ENCODE measurements around the gene KRIT1. TPM values are rescaled to one million over a fixed set of nuclear protein-coding genes. Genes with fewer than 3 reads are reported as not detected.

Gene KRIT1
- total RNA-seq, 2 experiments from 2014 or later: 28.6 to 30.2 TPM

DNA sequence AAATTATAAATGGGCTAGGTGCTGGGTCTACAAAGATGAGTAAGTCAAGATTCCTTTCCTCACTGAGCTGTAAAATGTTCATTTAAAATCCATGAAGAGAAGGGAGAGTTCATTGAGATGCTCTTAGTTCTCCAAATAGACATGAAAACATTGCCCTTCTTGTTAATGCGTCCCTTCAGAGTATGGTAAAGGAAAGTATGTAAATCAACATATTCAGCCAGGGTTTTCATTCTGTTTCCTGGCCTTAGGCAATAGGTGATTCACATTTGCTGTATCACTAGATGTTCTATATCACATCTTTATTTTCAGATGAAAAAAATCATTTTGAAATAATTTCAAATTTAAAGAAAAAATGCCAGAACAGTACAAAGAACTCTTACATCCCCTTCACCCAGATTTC is 5.5 kb upstream of the KRIT1 start:
- TF ChIP-seq, protein P1, sequence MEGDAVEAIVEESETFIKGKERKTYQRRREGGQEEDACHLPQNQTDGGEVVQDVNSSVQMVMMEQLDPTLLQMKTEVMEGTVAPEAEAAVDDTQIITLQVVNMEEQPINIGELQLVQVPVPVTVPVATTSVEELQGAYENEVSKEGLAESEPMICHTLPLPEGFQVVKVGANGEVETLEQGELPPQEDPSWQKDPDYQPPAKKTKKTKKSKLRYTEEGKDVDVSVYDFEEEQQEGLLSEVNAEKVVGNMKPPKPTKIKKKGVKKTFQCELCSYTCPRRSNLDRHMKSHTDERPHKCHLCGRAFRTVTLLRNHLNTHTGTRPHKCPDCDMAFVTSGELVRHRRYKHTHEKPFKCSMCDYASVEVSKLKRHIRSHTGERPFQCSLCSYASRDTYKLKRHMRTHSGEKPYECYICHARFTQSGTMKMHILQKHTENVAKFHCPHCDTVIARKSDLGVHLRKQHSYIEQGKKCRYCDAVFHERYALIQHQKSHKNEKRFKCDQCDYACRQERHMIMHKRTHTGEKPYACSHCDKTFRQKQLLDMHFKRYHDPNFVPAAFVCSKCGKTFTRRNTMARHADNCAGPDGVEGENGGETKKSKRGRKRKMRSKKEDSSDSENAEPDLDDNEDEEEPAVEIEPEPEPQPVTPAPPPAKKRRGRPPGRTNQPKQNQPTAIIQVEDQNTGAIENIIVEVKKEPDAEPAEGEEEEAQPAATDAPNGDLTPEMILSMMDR (IDR thresholded peaks at IDR 0.05): no peak

DNA sequence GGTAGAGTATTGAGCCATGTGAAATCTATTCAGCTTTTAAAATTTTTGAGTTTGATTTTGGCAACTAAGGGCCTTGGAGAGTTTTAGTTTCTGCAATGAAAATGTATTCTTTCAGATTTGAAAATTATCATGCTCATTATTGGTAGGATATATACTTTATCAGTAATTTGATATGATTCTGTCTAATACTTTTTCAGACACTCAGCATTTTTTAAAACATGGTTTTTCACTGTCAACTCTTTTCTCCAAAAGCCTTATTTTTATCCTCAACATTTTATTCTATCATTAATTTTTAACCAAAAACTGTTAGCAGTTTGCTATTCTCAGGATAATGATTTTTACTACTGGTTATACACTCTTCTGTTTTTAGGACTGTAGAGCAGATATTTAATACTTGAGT is 4.9 kb upstream of the KRIT1 start:
- Mint-ChIP-seq H3K4me1 (ENCODE audit: low read depth) (peaks cover 33% of the 10 kb centered on the region), H3K27me3 (no peaks in the 10 kb centered on the region), H3K27ac (no peak overlapping the region), H3K36me3 (ENCODE audit: low read depth) (peaks cover 15% of the 10 kb centered on the region), H3K9me3 (peaks cover 3% of the 10 kb centered on the region), H3K4me3 (no peak overlapping the region)
- DNase-seq (no peak), ATAC-seq (no peak)
- ChIA-PET POLR2A (no interaction called here), CTCF (interaction anchor here (0.8 kb wide), 1 partner anchor 21 kb away, joined by 3 read pairs; no protein-coding TSS in a partner anchor)
- intact Hi-C loops (cut with micrococcal nuclease): no loop called here
- TF ChIP-seq, protein P1 (IDR thresholded peaks at IDR 0.05): no peak

More for the DNA sequence above, 5.5 kb upstream of the KRIT1 start:
- no peaks in the 10 kb centered on the region for H3K27me3 Mint-ChIP-seq
- ChIA-PET POLR2A (no interaction called here), CTCF (no interaction called here)
- peaks cover 34% of the 10 kb centered on the region for H3K4me1 Mint-ChIP-seq (ENCODE audit: low read depth)
- DNase-seq: no peak
- intact Hi-C loops (cut with micrococcal nuclease): no loop called here
- no peak overlapping the region for H3K27ac Mint-ChIP-seq
- ATAC-seq: no peak
- H3K4me3 Mint-ChIP-seq: no peak overlapping the region
- H3K36me3 Mint-ChIP-seq (ENCODE audit: low read depth): peaks cover 14% of the 10 kb centered on the region
- peaks cover 3% of the 10 kb centered on the region for H3K9me3 Mint-ChIP-seq

DNA sequence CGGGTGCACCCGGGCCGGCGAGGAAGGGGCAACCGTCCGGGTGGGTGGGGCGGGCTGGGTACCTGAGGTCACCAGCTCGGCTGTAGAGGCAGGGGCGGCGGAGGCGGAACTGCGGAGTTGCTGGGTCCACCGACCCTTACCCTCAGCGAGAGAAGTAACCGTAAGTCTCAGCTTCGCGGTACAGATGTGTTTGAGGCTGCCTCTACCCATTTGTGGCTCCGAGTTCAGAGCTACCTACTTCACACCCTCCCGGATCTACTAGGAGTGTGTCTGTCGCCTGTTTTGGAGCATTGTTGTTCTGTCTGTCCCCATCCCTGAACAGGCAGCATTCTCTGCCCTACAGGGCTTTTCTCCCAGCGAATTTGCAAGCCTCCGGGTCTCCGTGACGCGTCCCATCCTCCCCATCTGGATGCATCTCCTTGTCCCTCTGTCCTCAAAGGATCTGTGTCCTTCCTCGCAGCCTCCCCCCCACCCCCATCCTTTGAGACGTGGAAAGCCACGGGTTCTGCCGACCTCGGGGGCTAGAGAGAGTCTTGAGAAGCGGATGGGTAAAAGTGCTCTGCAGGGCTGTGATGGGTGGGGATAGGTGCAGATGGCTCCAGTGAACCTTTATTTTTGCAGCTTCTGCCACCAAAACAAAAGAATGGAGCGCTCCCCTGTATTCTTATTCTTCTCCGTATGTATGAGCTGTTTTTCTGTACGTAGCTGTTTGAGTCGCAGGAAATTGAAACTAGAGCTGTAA is 817 bp upstream of the KRIT1 start:
- POLR2A ChIA-PET: interaction anchor here (0.8 to 1.9 kb wide), 7 partner anchors 14 to 201 kb away, joined by 3 to 9 read pairs (median 4); partner anchors contain the start of gene GATAD1
- Mint-ChIP-seq H3K27ac (peak overlapping the region; percentile 78), H3K4me1 (ENCODE audit: low read depth) (peaks cover 40% of the 10 kb centered on the region), H3K27me3 (no peaks in the 10 kb centered on the region), H3K4me3 (peak overlapping the region; percentile 100), H3K9me3 (no peaks in the 10 kb centered on the region), H3K36me3 (ENCODE audit: low read depth) (peaks cover 13% of the 10 kb centered on the region)
- CTCF ChIA-PET: interaction anchor here (0.9 to 4.0 kb wide), 8 partner anchors 13 to 366 kb away, joined by 3 to 30 read pairs (median 4); partner anchors contain the start of gene GATAD1
- TF ChIP-seq, protein P1 (IDR thresholded peaks at IDR 0.05): no peak
- ATAC-seq: peak; percentile 45
- DNase-seq: peak; percentile 44
- intact Hi-C loops (cut with micrococcal nuclease): no loop called here

DNA sequence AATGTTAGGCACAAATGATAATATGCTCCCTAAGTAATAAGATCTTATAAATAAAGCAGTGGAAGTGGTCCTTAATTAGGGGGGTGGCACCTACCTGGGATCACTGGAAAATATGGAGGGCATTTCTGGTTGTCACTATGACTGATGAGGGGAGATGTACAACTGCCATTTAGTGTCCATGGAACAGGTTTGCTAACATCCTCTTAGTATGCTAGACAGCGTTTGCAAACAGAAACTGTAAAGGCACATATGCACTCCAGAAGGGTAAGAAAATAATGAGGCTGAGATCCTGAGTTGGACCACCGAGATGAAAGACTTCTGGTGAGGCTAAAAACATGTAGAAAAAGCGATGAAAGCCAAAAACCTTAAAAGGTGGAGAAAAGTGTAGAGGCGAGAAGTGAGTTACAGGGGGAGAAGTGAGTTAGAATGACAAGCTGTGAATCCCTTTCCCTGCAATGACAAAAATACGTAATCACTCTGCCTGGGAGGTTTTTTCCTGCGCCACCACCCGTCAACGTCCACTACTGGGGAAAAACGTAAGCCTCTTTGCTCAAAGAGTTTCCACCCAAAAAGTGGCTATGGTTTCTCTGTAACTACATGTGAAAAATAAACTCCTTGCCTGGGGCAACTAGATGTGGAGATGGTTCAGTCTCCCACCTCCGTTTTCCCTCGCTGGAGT is 767 bp downstream of the KRIT1 start:
- TF ChIP-seq, protein P1 (IDR thresholded peaks at IDR 0.05): no peak
- POLR2A ChIA-PET: interaction anchor here (0.6 to 1.9 kb wide), 11 partner anchors 11 to 1899 kb away, joined by 3 to 9 read pairs (median 4); partner anchors contain the start of genes GATAD1 and GTPBP10
- Mint-ChIP-seq H3K4me3 (peak overlapping the region; percentile 100), H3K4me1 (ENCODE audit: low read depth) (peaks cover 34% of the 10 kb centered on the region), H3K27me3 (no peaks in the 10 kb centered on the region), H3K36me3 (ENCODE audit: low read depth) (peaks cover 19% of the 10 kb centered on the region), H3K27ac (peak overlapping the region; percentile 99), H3K9me3 (no peaks in the 10 kb centered on the region)
- intact Hi-C loops (cut with micrococcal nuclease): no loop called here
- CTCF ChIA-PET: interaction anchor here (1.3 to 4.0 kb wide), 5 partner anchors 50 to 203 kb away, joined by 4 to 30 read pairs (median 5); partner anchors contain the start of genes GATAD1 and LRRD1
- ATAC-seq: peak; percentile 1
- DNase-seq: peak; percentile 35
